ENCODE results near the gene EPHX1.
"Not testable (repeated sequence)": the region's sequence is repeated elsewhere in the genome, so short reads cannot be mapped to it uniquely, and the experiment has no call there.

DNA sequence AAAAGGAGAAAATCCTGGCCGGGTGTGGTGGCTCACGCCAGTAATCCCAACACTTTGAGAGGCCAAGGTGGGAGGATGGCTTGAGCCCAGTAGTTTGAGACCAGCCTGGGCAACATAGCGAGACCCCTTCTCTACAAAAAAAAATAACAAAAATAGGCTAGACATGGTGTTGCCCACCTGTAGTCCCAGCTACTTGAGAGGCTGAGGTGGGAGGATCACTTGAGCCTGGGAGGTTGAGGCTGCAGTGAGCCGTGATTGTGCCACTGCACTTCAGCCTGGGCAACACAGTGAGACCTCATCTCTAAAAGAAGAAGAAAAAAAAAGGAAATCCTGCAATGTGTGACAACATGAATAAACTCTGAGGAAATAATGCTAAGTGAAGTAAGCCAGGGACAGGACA is 26.4 kb downstream of the EPHX1 start:
- TF ChIP-seq, protein P1, sequence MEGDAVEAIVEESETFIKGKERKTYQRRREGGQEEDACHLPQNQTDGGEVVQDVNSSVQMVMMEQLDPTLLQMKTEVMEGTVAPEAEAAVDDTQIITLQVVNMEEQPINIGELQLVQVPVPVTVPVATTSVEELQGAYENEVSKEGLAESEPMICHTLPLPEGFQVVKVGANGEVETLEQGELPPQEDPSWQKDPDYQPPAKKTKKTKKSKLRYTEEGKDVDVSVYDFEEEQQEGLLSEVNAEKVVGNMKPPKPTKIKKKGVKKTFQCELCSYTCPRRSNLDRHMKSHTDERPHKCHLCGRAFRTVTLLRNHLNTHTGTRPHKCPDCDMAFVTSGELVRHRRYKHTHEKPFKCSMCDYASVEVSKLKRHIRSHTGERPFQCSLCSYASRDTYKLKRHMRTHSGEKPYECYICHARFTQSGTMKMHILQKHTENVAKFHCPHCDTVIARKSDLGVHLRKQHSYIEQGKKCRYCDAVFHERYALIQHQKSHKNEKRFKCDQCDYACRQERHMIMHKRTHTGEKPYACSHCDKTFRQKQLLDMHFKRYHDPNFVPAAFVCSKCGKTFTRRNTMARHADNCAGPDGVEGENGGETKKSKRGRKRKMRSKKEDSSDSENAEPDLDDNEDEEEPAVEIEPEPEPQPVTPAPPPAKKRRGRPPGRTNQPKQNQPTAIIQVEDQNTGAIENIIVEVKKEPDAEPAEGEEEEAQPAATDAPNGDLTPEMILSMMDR (IDR thresholded peaks at IDR 0.05), result not testable (repeated sequence)
- TF ChIP-seq EZH2 (IDR thresholded peaks at IDR 0.05; ENCODE audit: borderline replicate concordance, insufficient read depth, low read depth, low read length, poor library complexity, severe bottlenecking), result not testable (repeated sequence)
